PC-9 (cell line): ENCODE measurements around the gene PPP1R3G.

ENCODE experiments used
- EZH2 ChIP-seq: fragments of 200-600 bp; sonication (generic); IDR thresholded peaks from 2 replicates; pipeline ENCODE4 v1.8.0; 2017; ENCODE audit warnings: antibody characterized with exemption, low read depth
- TF ChIP-seq, protein P1 (sequence below): fragments of 200-600 bp; sonication (generic); conservative IDR thresholded peaks from 2 replicates; pipeline ENCODE4 v1.6.1; 2017; ENCODE audit warnings: mixed run types, antibody characterized with exemption, mild to moderate bottlenecking, moderate library complexity

DNA sequence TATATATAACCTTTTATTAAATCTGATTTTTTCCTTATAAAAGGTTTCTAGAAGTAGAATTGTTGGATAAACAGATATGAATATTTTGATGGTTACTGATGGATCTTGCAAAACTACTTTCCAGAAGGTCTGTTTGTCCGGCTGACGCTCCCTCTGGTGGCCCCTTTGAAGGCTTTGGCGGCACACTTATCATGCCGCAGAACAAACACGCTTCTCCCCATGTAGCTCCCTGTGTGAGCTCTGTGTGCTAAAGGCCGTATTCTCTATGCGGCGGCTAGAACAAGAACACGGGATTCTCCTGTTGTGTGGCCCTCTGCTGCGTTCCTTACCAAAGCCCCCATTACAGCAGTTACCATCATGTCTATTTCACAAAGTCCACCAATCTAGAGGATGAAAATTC is 30.0 kb downstream of the PPP1R3G start:
- TF ChIP-seq, protein P1, sequence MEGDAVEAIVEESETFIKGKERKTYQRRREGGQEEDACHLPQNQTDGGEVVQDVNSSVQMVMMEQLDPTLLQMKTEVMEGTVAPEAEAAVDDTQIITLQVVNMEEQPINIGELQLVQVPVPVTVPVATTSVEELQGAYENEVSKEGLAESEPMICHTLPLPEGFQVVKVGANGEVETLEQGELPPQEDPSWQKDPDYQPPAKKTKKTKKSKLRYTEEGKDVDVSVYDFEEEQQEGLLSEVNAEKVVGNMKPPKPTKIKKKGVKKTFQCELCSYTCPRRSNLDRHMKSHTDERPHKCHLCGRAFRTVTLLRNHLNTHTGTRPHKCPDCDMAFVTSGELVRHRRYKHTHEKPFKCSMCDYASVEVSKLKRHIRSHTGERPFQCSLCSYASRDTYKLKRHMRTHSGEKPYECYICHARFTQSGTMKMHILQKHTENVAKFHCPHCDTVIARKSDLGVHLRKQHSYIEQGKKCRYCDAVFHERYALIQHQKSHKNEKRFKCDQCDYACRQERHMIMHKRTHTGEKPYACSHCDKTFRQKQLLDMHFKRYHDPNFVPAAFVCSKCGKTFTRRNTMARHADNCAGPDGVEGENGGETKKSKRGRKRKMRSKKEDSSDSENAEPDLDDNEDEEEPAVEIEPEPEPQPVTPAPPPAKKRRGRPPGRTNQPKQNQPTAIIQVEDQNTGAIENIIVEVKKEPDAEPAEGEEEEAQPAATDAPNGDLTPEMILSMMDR = no peak
- TF ChIP-seq EZH2 = no peak
